Fibroblast of lung (primary cell): ENCODE results near the gene CCR7.

Experiments
- CTCF ChIP-seq, 2 donors: IDR thresholded peaks in 1 of 2; conservative IDR thresholded peaks in 1 of 2; 1 replicate in 1 of 2; 2 replicates in 1 of 2; pipeline ENCODE4 v1.5.1; 2011 to 2012; ENCODE audit warnings: low read length in 2 of 2, control low read depth in 1 of 2, inconsistent platforms in 1 of 2, low read depth in 1 of 2, mild to moderate bottlenecking in 1 of 2
- EZH2 ChIP-seq: IDR thresholded peaks from 2 replicates; pipeline ENCODE4 v1.5.1; 2012; ENCODE audit warnings: low read length, control low read depth, mild to moderate bottlenecking; ENCODE audit errors: missing control alignments

GRCh38 chr17:40511136-40511535, 54.1 kb downstream of the CCR7 start:
- TF ChIP-seq CTCF (conservative IDR thresholded peaks at IDR 0.05 in 1 of 2, IDR thresholded peaks at IDR 0.05 in 1 of 2; ENCODE audit: low read depth in 1 of 2, low read length in 2 of 2) (no peak), EZH2 (no peak)
